Effector memory CD4-positive, alpha-beta T cell (primary cell): Measurements from ENCODE around the gene TMX2.

ENCODE experiments used
- DNase-seq, 3 donors: peaks; one replicate each; pipeline ENCODE4 v3.0.0-alpha.2; 2020
- H3K27ac ChIP-seq: 2 replicates; pipeline ENCODE4 v1.7.0; 2013; ENCODE audit warnings: mild to moderate bottlenecking, low read length, moderate library complexity; ENCODE audit not compliant: insufficient read depth, poor library complexity, severe bottlenecking
- H3K27me3 ChIP-seq: replicated peaks from 2 replicates; pipeline ENCODE4 v1.7.0; 2013; ENCODE audit warnings: mild to moderate bottlenecking, low read length; ENCODE audit not compliant: insufficient read depth, control insufficient read depth, poor library complexity, severe bottlenecking
- H3K36me3 ChIP-seq: 2 replicates; pipeline ENCODE4 v1.7.0; 2013; ENCODE audit warnings: mild to moderate bottlenecking, low read length, moderate library complexity; ENCODE audit not compliant: control insufficient read depth, insufficient read depth
- H3K4me1 ChIP-seq: 2 replicates; pipeline ENCODE4 v1.7.0; 2013; ENCODE audit warnings: low read length, mild to moderate bottlenecking; ENCODE audit not compliant: control insufficient read depth, insufficient read depth, poor library complexity, severe bottlenecking
- H3K4me3 ChIP-seq: 2 replicates; pipeline ENCODE4 v1.7.0; 2013; ENCODE audit warnings: low read length, low read depth, mild to moderate bottlenecking; ENCODE audit not compliant: insufficient read depth, poor library complexity, severe bottlenecking
- H3K9me3 ChIP-seq: 2 replicates; pipeline ENCODE4 v1.7.0; 2013; ENCODE audit warnings: mild to moderate bottlenecking, low read length, moderate library complexity; ENCODE audit not compliant: control insufficient read depth

Gene TMX2

GRCh38 chr11:57742087-57742452 lies 29.7 kb downstream of the TMX2 start:
- Histone ChIP-seq H3K36me3 (peaks cover 38% of the 10 kb centered on the region), H3K27ac (peak overlapping the region; percentile 92), H3K27me3 (no peaks in the 10 kb centered on the region), H3K4me3 (peak overlapping the region; percentile 87), H3K4me1 (peaks cover 11% of the 10 kb centered on the region), H3K9me3 (no peaks in the 10 kb centered on the region)
- no peak for DNase-seq

- H3K27ac ChIP-seq = no peak overlapping the region
- peaks cover 11% of the 10 kb centered on the region for H3K4me1 ChIP-seq
- peaks cover 21% of the 10 kb centered on the region for H3K36me3 ChIP-seq
Observed at GRCh38 chr11:57744357-57744756, 32.0 kb downstream of the TMX2 start.

GRCh38 chr11:57745206-57745605 lies 32.8 kb downstream of the TMX2 start:
- no peaks in the 10 kb centered on the region for H3K9me3 ChIP-seq
- no peak for DNase-seq
- H3K4me1 ChIP-seq = peaks cover 11% of the 10 kb centered on the region
- H3K36me3 ChIP-seq = peaks cover 21% of the 10 kb centered on the region
- H3K27ac ChIP-seq = no peak overlapping the region
- no peaks in the 10 kb centered on the region for H3K27me3 ChIP-seq
- no peak overlapping the region for H3K4me3 ChIP-seq

More at GRCh38 chr11:57744357-57744756, 32.0 kb downstream of the TMX2 start:
- no peak for DNase-seq
- Histone ChIP-seq H3K27me3 (no peaks in the 10 kb centered on the region), H3K4me3 (no peak overlapping the region), H3K9me3 (no peaks in the 10 kb centered on the region)

- Histone ChIP-seq H3K9me3 (no peaks in the 10 kb centered on the region), H3K36me3 (peaks cover 21% of the 10 kb centered on the region), H3K4me3 (no peak overlapping the region), H3K27me3 (no peaks in the 10 kb centered on the region), H3K27ac (no peak overlapping the region), H3K4me1 (peaks cover 5% of the 10 kb centered on the region)
- DNase-seq = no peak
Observed at GRCh38 chr11:57746920-57747319, 34.5 kb downstream of the TMX2 start.

GRCh38 chr11:57751176-57751575 lies 38.8 kb downstream of the TMX2 start:
- H3K9me3 ChIP-seq = no peaks in the 10 kb centered on the region
- H3K27me3 ChIP-seq = no peaks in the 10 kb centered on the region
- H3K27ac ChIP-seq = no peak overlapping the region
- no peak overlapping the region for H3K4me3 ChIP-seq
- H3K4me1 ChIP-seq = no peaks in the 10 kb centered on the region
- no peaks in the 10 kb centered on the region for H3K36me3 ChIP-seq
- DNase-seq = no peak

GRCh38 chr11:57751676-57752253 lies 39.4 kb downstream of the TMX2 start, which contains the start of gene BTBD18:
Gene BTBD18, minus strand, starts transcription at chr11:57751819. Its CDS starts 631 bp downstream, at chr11:57751188.
- no peaks in the 10 kb centered on the region for H3K27me3 ChIP-seq
- DNase-seq = no peak
- H3K4me1 ChIP-seq = no peaks in the 10 kb centered on the region
- H3K36me3 ChIP-seq = no peaks in the 10 kb centered on the region
- H3K4me3 ChIP-seq = no peak within 1 kb of the TSS
- no peaks in the 10 kb centered on the region for H3K9me3 ChIP-seq
- no peak within 1 kb of the TSS for H3K27ac ChIP-seq

- no peak overlapping the region for H3K27ac ChIP-seq
- no peaks in the 10 kb centered on the region for H3K27me3 ChIP-seq
- H3K36me3 ChIP-seq = no peaks in the 10 kb centered on the region
- DNase-seq = no peak
- no peak overlapping the region for H3K4me3 ChIP-seq
- H3K4me1 ChIP-seq = no peaks in the 10 kb centered on the region
- no peaks in the 10 kb centered on the region for H3K9me3 ChIP-seq
Observed at GRCh38 chr11:57752954-57753353, 40.6 kb downstream of the TMX2 start.

- no peak overlapping the region for H3K4me3 ChIP-seq
- H3K36me3 ChIP-seq = no peaks in the 10 kb centered on the region
- no peak overlapping the region for H3K27ac ChIP-seq
- no peaks in the 10 kb centered on the region for H3K27me3 ChIP-seq
- H3K4me1 ChIP-seq = no peaks in the 10 kb centered on the region
- no peak for DNase-seq
- no peaks in the 10 kb centered on the region for H3K9me3 ChIP-seq
Observed at GRCh38 chr11:57758174-57758573, 45.8 kb downstream of the TMX2 start.

- no peak within 1 kb of the TSS for H3K4me3 ChIP-seq
- H3K27ac ChIP-seq = no peak within 1 kb of the TSS
- H3K9me3 ChIP-seq = no peaks in the 10 kb centered on the region
- no peaks in the 10 kb centered on the region for H3K27me3 ChIP-seq
- no peaks in the 10 kb centered on the region for H3K36me3 ChIP-seq
- no peak for DNase-seq
- no peaks in the 10 kb centered on the region for H3K4me1 ChIP-seq
Observed at GRCh38 chr11:57761301-57762234, 49.2 kb downstream of the TMX2 start, which contains the start of gene CTNND1. Gene CTNND1, plus strand, starts transcription at chr11:57761802. Its CDS starts 29,677 bp downstream, at chr11:57791479.

- Histone ChIP-seq H3K4me3 (no peak overlapping the region), H3K36me3 (no peaks in the 10 kb centered on the region), H3K27me3 (no peaks in the 10 kb centered on the region), H3K9me3 (no peaks in the 10 kb centered on the region), H3K27ac (no peak overlapping the region), H3K4me1 (no peaks in the 10 kb centered on the region)
- DNase-seq = no peak
Observed at GRCh38 chr11:57762235-57762861, 50.0 kb downstream of the TMX2 start.
